HG03175 (cell line): ENCODE measurements around the gene TCF21.

Experiments used
- ATAC-seq: cut with Tn5 transposase; IDR thresholded peaks from one replicate; pipeline ENCODE4 v1.9.1; 2021; ENCODE audit warnings: mild to moderate bottlenecking, moderate library complexity; ENCODE audit not compliant: unreplicated experiment

The TCF21 gene

GRCh38 chr6:133889557-133890403, 867 bp downstream of the TCF21 start:
- no peak for ATAC-seq

- no peak for ATAC-seq
These were observed 1.8 kb downstream of the TCF21 start for GRCh38 chr6:133890711-133891148.

- ATAC-seq, result no peak
These were observed 2.4 kb downstream of the TCF21 start for GRCh38 chr6:133891149-133891926.

GRCh38 chr6:133891927-133892812, 3.3 kb downstream of the TCF21 start:
- no peak for ATAC-seq

- ATAC-seq, result no peak
These were observed 4.1 kb downstream of the TCF21 start for GRCh38 chr6:133892813-133893691.

- no peak for ATAC-seq
These were observed 5.0 kb downstream of the TCF21 start for GRCh38 chr6:133893946-133894345.

GRCh38 chr6:133894369-133894768, 5.5 kb downstream of the TCF21 start:
- no peak for ATAC-seq

GRCh38 chr6:133894795-133895358, 6.0 kb downstream of the TCF21 start:
- no peak for ATAC-seq

- ATAC-seq, result no peak
These were observed 6.8 kb downstream of the TCF21 start for GRCh38 chr6:133895573-133896343.

- no peak for ATAC-seq
These were observed 7.4 kb downstream of the TCF21 start for GRCh38 chr6:133896344-133896721.

GRCh38 chr6:133898263-133898662, 9.3 kb downstream of the TCF21 start:
- ATAC-seq, result no peak

GRCh38 chr6:133899556-133899955, 10.6 kb downstream of the TCF21 start:
- no peak for ATAC-seq

GRCh38 chr6:133903855-133904254, 14.9 kb downstream of the TCF21 start:
- ATAC-seq, result no peak

GRCh38 chr6:133906050-133906449, 17.1 kb downstream of the TCF21 start:
- ATAC-seq, result no peak

- peak; percentile 80 for ATAC-seq
These were observed 27.8 kb downstream of the TCF21 start for GRCh38 chr6:133916650-133917151.

GRCh38 chr6:133917781-133918180, 28.9 kb downstream of the TCF21 start:
- no peak for ATAC-seq

- no peak for ATAC-seq
These were observed 29.5 kb downstream of the TCF21 start for GRCh38 chr6:133918208-133918930.

GRCh38 chr6:133919362-133919761, 30.4 kb downstream of the TCF21 start:
- ATAC-seq, result no peak
